Heart left ventricle (tissue), 16 donors: ENCODE data around the gene SLC6A20. TPM values are rescaled to one million over a fixed set of nuclear protein-coding genes. Genes with fewer than 3 reads are reported as not detected.
"Not testable (repeated sequence)": the region's sequence is repeated elsewhere in the genome, so short reads cannot be mapped to it uniquely, and the experiment has no call there.

Experiments
- ATAC-seq, 4 donors: fragments of 200-7000 bp; cut with Tn5 transposase; one replicate each; pipeline ENCODE4 v1.9.1; 2020 to 2022; ENCODE audit warnings: moderate library complexity in 4 of 4, mild to moderate bottlenecking in 3 of 4, moderate number of reproducible peaks in 1 of 4
- DNase-seq, 5 donors: peaks; one replicate each; pipeline ENCODE4 v3.0.0-alpha.2; 2020
- H3K27ac ChIP-seq, 12 donors: fragments of 200-600 bp; sonication (generic) in 4 of 12; one replicate each; pipeline versions ENCODE4 v1.5.0 to v1.8.0; 2016 to 2022; ENCODE audit warnings: mild to moderate bottlenecking in 2 of 12
- H3K27me3 ChIP-seq, 9 donors: fragments of 200-600 bp; sonication (generic) in 2 of 9; one replicate each; pipeline versions ENCODE4 v1.5.1 to v1.8.0; 2016 to 2022; ENCODE audit warnings: mild to moderate bottlenecking in 3 of 9
- H3K36me3 ChIP-seq, 9 donors: fragments of 200-600 bp; sonication (generic) in 2 of 9; one replicate each; pipeline versions ENCODE4 v1.5.0 to v1.8.0; 2018 to 2022; ENCODE audit warnings: mild to moderate bottlenecking in 2 of 9
- H3K4me1 ChIP-seq, 12 donors: fragments of 200-600 bp; sonication (generic) in 4 of 12; one replicate each; pipeline versions ENCODE4 v1.5.0 to v1.8.0; 2016 to 2022; ENCODE audit warnings: mild to moderate bottlenecking in 3 of 12
- H3K4me3 ChIP-seq, 12 donors: fragments of 200-600 bp; sonication (generic) in 4 of 12; one replicate each; pipeline versions ENCODE4 v1.5.0 to v1.8.0; 2017 to 2022; ENCODE audit warnings: mild to moderate bottlenecking in 9 of 12, moderate library complexity in 4 of 12
- H3K9me3 ChIP-seq, 12 donors: fragments of 200-600 bp; sonication (generic) in 4 of 12; one replicate each; pipeline versions ENCODE4 v1.5.0 to v1.8.0; 2016 to 2022; ENCODE audit warnings: mild to moderate bottlenecking in 1 of 12
- POLR2A ChIP-seq, 2 donors: fragments of 450-650 bp; IDR thresholded peaks; one replicate each; pipeline ENCODE4 v1.6.1; 2017; ENCODE audit warnings: antibody characterized with exemption in 2 of 2, mild to moderate bottlenecking in 2 of 2, moderate library complexity in 2 of 2
- WGBS, 4 donors: extraction: QIAGEN DNeasy Blood & Tissue Kit in 2 of 4; methylation state at CpG; one replicate each; pipeline versions ENCODE4 v1.1.5 to v1.1.7; 2013 to 2018; 5-methylcytosine and 5-hydroxymethylcytosine counted together
- intact Hi-C, 10 donors: fragments of 100-400 bp; cut with DNase I; formaldehyde crosslinking; loops; one replicate each; pipeline versions ENCODE4 v1.11.1 to v1.14.2; 2022
- polyA plus RNA-seq, 2 donors: library from polyadenylated mRNA; stranded (reverse); fragments of 200-250 nt; gene quantifications; one replicate each; pipeline ENCODE4 v1.2.3, GENCODE V29; 2013
- total RNA-seq, 9 donors: library from RNA; depleted of rRNA in 2 of 9; stranded (reverse); fragments of >200 nt in 2 of 9; fragmentation: NEBNext Ultra II Directional in 3 of 9; extraction: Animal tissue kit (Norgen Biotek cat#: 25700) in 3 of 9; gene quantifications; one replicate each; pipeline versions ENCODE4 v1.1.0 to v1.2.4, GENCODE V29; 2016 to 2023
- TF ChIP-seq, protein P1 (sequence below), 12 donors: fragments of 200-600 bp; sonication (generic) in 4 of 12; IDR thresholded peaks; one replicate each; pipeline versions ENCODE4 v1.5.0 to v1.8.0; 2018 to 2022; ENCODE audit warnings: antibody characterized with exemption in 12 of 12, mild to moderate bottlenecking in 5 of 12
- donor health status: ischemic (EF 13 %, LVEDD 7.1; RV severe dilation, severe dysfunction).
- donor health status: healthy with polysubstance abuse.
- donor health status: DM: no; HTN: yes; CAD: no.
- donor health status: DM: no; HTN: no; CAD: no.
- donor health status: ischemic (EF 25% LVEDD 6.9; RV normal size, moderate dysfunction).
- donor health status: ischemic (EF 25% LVEDD 5.7; RV mildly dilated, moderate dysfunction).
- donor health status: healthy.
- donor health status: DM: yes; HTN: yes; CAD: no.
- donor health status: ischemic (EF 35%, LVEDD 5.7; RV mildly dilated, moderate dysfunction).
- donor health status: nonischemic (EF 11% LVEDD 7.7; RV severe dilation, severe dysfunction).
- donor health status: DM: yes; HTN: yes; CAD: no.
- donor health status: PGD.
- donor health status: ischemic (EF 29% LVEDD 5.4; RV normal size, mild dysfunction).
- donor health status: nonischemic (EF 23%, LVEDD 6.1; RV moderate dilation, normal function).

SLC6A20 gene
- total and polyA plus RNA-seq, 11 donors, result 0.12 to 0.59 (median 0.19) TPM; not detected in 8

DNA sequence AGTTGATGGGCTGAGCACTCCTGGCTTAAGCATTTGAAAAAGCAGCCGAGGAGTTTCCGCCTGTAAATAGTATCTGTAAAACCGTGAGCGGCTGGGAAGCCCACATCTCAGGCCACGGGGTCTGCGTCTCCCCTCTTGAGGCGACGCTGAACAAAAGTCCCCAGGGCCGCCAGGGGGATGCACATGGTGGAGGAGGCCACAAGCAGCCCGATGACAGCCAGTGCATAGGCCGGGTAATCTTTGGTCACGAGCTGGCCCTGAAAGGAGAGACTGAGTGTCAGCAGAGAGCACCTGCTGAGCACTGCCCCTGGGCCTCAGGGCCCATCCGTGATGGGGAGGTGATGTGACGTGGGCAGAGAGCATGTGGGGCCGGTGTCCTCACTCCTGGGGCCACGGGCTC is 37.5 kb downstream of the SLC6A20 start:
- intact Hi-C loops, result no loop called here
- Histone ChIP-seq H3K36me3 (no peaks in the 10 kb centered on the region), H3K9me3 (no peaks in the 10 kb centered on the region), H3K4me1 (no peaks in the 10 kb centered on the region), H3K27ac (no peak overlapping the region), H3K27me3 (peaks cover 0 to 27% (median 0%) of the 10 kb centered on the region in 9 donors), H3K4me3 (no peak overlapping the region)
- WGBS, 4 donors, result 77 to 82% (median 78%) methylated on average over 12 to 16 of the region's 16 CpGs
- DNase-seq (no peak), ATAC-seq (no peak)
- no peak for TF ChIP-seq POLR2A (IDR thresholded peaks at IDR 0.05)
- TF ChIP-seq, protein P1, sequence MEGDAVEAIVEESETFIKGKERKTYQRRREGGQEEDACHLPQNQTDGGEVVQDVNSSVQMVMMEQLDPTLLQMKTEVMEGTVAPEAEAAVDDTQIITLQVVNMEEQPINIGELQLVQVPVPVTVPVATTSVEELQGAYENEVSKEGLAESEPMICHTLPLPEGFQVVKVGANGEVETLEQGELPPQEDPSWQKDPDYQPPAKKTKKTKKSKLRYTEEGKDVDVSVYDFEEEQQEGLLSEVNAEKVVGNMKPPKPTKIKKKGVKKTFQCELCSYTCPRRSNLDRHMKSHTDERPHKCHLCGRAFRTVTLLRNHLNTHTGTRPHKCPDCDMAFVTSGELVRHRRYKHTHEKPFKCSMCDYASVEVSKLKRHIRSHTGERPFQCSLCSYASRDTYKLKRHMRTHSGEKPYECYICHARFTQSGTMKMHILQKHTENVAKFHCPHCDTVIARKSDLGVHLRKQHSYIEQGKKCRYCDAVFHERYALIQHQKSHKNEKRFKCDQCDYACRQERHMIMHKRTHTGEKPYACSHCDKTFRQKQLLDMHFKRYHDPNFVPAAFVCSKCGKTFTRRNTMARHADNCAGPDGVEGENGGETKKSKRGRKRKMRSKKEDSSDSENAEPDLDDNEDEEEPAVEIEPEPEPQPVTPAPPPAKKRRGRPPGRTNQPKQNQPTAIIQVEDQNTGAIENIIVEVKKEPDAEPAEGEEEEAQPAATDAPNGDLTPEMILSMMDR (IDR thresholded peaks at IDR 0.05), result no peak

DNA sequence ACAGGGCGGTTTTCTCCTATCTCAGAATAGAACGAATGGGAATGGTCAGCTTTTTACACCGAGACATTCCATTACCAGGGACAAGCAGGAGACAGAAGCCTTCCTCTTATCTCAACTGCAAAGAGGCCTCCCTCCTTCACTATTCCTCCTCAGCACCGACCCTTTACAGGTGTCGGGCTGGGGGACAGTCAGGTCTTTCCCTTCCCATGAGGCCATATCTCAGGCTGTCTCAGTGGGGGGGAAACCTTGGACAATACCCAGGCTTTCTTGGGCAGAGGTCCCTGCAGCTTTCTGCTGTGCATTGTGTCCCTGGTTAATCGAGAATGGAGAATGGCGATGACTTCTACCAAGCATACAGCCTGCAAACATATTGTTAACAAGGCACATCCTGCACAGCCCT is 39.2 kb downstream of the SLC6A20 start:
- intact Hi-C loops, H3K4me1 ChIP-seq, DNase-seq, H3K4me3 ChIP-seq, H3K27ac ChIP-seq, H3K36me3 ChIP-seq, H3K9me3 ChIP-seq, ATAC-seq: not testable (repeated sequence)
- WGBS, 4 donors, result 31 to 39% (median 38%) methylated on average over 7 of the region's 7 CpGs
- peaks cover 0 to 20% (median 0%) of the 10 kb centered on the region in 9 donors for H3K27me3 ChIP-seq

DNA sequence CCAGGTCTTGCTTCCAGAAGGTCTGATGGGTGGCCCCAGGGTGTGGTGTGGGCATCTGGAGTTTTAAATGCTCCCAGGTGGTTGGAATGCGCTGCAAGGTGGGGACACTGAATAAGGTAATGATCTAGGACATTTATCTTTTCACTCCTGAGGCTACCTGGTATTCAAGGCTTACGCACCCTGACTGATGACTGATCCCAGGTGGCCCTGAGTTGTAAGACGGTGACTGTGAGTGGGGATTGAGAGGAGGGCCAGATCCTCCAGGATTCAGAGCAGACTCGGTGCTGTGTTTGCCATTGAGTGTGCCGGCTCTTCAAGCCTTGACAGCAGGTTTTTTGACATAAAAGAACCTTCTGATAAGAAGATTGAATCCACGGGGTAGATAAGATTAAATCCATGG is 40.3 kb downstream of the SLC6A20 start:
- DNase-seq (no peak), ATAC-seq (no peak)
- Histone ChIP-seq H3K27ac (no peak overlapping the region), H3K4me1 (no peaks in the 10 kb centered on the region), H3K36me3 (no peaks in the 10 kb centered on the region), H3K4me3 (no peak overlapping the region), H3K27me3 (peaks cover 0 to 20% (median 0%) of the 10 kb centered on the region in 9 donors), H3K9me3 (no peaks in the 10 kb centered on the region)
- intact Hi-C loops, result no loop called here
- WGBS, 4 donors, result 70 to 72% (median 72%) methylated on average over 6 of the region's 6 CpGs
- no peak for TF ChIP-seq POLR2A (IDR thresholded peaks at IDR 0.05)
- TF ChIP-seq, protein P1 (IDR thresholded peaks at IDR 0.05), result no peak

DNA sequence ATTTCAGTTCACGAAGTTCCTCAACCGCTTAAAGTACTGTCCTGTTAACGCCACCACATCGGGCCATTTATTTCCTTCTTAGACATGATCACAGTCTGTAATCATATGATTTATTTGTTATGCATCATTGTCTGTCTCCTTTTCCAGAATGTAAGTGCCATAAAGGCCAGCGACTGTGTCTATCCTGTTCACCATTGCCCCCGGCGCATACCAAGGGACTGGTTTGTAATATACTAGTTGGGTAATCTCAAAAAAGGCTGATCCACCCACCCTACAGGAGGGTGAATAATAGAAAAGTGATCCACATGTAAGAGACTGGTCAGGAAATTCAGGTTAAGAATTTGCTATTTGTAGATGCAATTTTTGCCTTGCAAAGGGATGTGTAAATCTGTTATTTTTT is 41.9 kb downstream of the SLC6A20 start:
- TF ChIP-seq, protein P1 (IDR thresholded peaks at IDR 0.05), result no peak
- TF ChIP-seq POLR2A (IDR thresholded peaks at IDR 0.05), result no peak
- intact Hi-C loops, result no loop called here
- Histone ChIP-seq H3K4me1 (no peaks in the 10 kb centered on the region), H3K36me3 (no peaks in the 10 kb centered on the region), H3K9me3 (no peaks in the 10 kb centered on the region), H3K27me3 (peaks cover 0 to 7% (median 0%) of the 10 kb centered on the region in 9 donors), H3K4me3 (no peak overlapping the region), H3K27ac (no peak overlapping the region)
- 96 to 98% (median 97%) methylated on average over 7 of the region's 7 CpGs for WGBS, 4 donors
- ATAC-seq (no peak), DNase-seq (no peak)

DNA sequence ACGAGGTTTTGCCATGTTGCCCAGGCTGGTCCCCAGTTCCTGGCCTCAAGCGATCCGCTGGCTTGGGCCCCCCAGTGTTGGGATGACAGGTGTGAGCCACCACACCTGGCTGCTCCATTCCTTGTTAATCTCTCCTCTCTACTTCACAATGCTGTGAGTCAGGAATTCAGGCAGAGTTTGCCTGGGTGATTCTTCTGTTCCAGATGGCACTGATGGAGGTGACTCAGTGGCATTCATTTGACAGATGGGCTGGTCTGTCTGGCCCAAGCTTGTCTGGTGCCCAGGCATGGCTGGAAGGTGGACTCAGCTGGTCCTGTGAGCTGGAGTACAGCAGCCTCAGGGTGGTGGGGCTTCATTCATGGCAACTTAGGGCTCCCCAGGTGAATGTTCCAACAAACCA is 43.2 kb downstream of the SLC6A20 start:
- H3K27me3 ChIP-seq, result no peaks in the 10 kb centered on the region
- no peak overlapping the region for H3K4me3 ChIP-seq
- no peak for DNase-seq
- no peaks in the 10 kb centered on the region for H3K9me3 ChIP-seq
- TF ChIP-seq POLR2A (IDR thresholded peaks at IDR 0.05), result no peak
- TF ChIP-seq, protein P1 (IDR thresholded peaks at IDR 0.05), result no peak
- no peak overlapping the region for H3K27ac ChIP-seq
- no peaks in the 10 kb centered on the region for H3K4me1 ChIP-seq
- no peak for ATAC-seq
- peaks cover 0 to 2% (median 0%) of the 10 kb centered on the region in 9 donors for H3K36me3 ChIP-seq
- 93 to 100% (median 94%) methylated on average over 3 of the region's 3 CpGs for WGBS, 4 donors
- intact Hi-C loops, result no loop called here
